AG04449 (cell line): Measurements from ENCODE around the gene THRA.

Experiments
- CTCF ChIA-PET: fragments of 350-600 bp; formaldehyde crosslinking; extraction: SDS; loops from one replicate; lab custom pipeline; 2021; ENCODE audit warnings: antibody characterized with exemption; lab: Yijun Ruan, JAX
- POLR2A ChIA-PET: fragments of 400-600, 350-600 bp; formaldehyde crosslinking; extraction: SDS; loops from one replicate; lab custom pipeline; 2020; ENCODE audit warnings: antibody characterized with exemption, inconsistent platforms; lab: Yijun Ruan, JAX
- DNase-seq: peaks from one replicate; pipeline ENCODE4 v3.0.0-alpha.2; 2010; ENCODE audit warnings: low read depth, low spot score
- H3K4me3 ChIP-seq: 2 replicates; pipeline ENCODE4 v1.5.1; 2011; ENCODE audit warnings: low read depth, mild to moderate bottlenecking, control low read depth, low read length
- TF ChIP-seq, protein P1 (sequence below): IDR thresholded peaks from one replicate; pipeline ENCODE4 v1.5.1; 2011; ENCODE audit warnings: mild to moderate bottlenecking, moderate library complexity, low read length, control low read depth, inconsistent platforms; ENCODE audit not compliant: insufficient read depth; ENCODE audit errors: missing control alignments

The THRA gene

GRCh38 chr17:40026816-40027613 lies 35.8 kb upstream of the THRA start:
- TF ChIP-seq, protein P1, sequence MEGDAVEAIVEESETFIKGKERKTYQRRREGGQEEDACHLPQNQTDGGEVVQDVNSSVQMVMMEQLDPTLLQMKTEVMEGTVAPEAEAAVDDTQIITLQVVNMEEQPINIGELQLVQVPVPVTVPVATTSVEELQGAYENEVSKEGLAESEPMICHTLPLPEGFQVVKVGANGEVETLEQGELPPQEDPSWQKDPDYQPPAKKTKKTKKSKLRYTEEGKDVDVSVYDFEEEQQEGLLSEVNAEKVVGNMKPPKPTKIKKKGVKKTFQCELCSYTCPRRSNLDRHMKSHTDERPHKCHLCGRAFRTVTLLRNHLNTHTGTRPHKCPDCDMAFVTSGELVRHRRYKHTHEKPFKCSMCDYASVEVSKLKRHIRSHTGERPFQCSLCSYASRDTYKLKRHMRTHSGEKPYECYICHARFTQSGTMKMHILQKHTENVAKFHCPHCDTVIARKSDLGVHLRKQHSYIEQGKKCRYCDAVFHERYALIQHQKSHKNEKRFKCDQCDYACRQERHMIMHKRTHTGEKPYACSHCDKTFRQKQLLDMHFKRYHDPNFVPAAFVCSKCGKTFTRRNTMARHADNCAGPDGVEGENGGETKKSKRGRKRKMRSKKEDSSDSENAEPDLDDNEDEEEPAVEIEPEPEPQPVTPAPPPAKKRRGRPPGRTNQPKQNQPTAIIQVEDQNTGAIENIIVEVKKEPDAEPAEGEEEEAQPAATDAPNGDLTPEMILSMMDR = peak; percentile 95
- no peak overlapping the region for H3K4me3 ChIP-seq
- CTCF ChIA-PET = interaction anchor here (0.5 to 17.3 kb wide), 59 partner anchors 10 to 192 kb away, joined by 3 to 325 read pairs (median 5); partner anchors contain the start of genes CSF3, MED24, NR1D1 and PSMD3
- no peak for DNase-seq
- POLR2A ChIA-PET = no interaction called here

GRCh38 chr17:40027614-40028012 lies 35.2 kb upstream of the THRA start:
- ChIA-PET CTCF (interaction anchor here (0.8 to 17.3 kb wide), 40 partner anchors 9 to 191 kb away, joined by 3 to 325 read pairs (median 6); partner anchors contain the start of genes CSF3, MED24, NR1D1 and PSMD3), POLR2A (no interaction called here)
- no peak for DNase-seq
- TF ChIP-seq, protein P1 = no peak
- no peak overlapping the region for H3K4me3 ChIP-seq

- no peak overlapping the region for H3K4me3 ChIP-seq
- TF ChIP-seq, protein P1 = no peak
- POLR2A ChIA-PET = interaction anchor here (0.7 kb wide), 1 partner anchor 25 kb away, joined by 3 read pairs; no protein-coding TSS in a partner anchor
- DNase-seq = no peak
- CTCF ChIA-PET = interaction anchor here (0.9 to 17.3 kb wide), 19 partner anchors 8 to 190 kb away, joined by 3 to 325 read pairs (median 14); partner anchors contain the start of genes CSF3, MED24, NR1D1 and THRA
These were observed 34.2 kb upstream of the THRA start for GRCh38 chr17:40028595-40028994.

DNA sequence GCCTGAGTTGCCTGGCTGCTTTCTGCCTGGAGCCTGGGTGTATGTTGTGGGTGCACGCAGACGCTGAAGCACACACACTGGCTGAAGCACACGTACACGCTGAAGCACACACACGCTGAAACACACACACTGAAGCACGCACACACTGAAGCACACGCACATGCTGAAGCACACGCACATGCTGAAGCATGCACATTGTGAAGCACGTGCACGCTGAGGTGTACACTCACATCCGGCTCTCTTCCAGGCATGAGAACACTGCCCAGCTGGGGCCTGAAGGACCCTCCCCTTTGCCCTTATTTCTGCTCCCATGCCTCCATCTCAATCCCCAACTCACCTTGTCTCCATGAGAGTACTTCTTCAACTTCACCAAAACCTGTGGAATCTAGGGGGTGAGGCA lies 31.1 kb upstream of the THRA start:
- ChIA-PET POLR2A (no interaction called here), CTCF (interaction anchor here (1.2 to 17.3 kb wide), 3 partner anchors 19 to 44 kb away, joined by 3 to 325 read pairs (median 7); partner anchors contain the start of gene CSF3)
- TF ChIP-seq, protein P1 = no peak
- no peak overlapping the region for H3K4me3 ChIP-seq
- DNase-seq = no peak

DNA sequence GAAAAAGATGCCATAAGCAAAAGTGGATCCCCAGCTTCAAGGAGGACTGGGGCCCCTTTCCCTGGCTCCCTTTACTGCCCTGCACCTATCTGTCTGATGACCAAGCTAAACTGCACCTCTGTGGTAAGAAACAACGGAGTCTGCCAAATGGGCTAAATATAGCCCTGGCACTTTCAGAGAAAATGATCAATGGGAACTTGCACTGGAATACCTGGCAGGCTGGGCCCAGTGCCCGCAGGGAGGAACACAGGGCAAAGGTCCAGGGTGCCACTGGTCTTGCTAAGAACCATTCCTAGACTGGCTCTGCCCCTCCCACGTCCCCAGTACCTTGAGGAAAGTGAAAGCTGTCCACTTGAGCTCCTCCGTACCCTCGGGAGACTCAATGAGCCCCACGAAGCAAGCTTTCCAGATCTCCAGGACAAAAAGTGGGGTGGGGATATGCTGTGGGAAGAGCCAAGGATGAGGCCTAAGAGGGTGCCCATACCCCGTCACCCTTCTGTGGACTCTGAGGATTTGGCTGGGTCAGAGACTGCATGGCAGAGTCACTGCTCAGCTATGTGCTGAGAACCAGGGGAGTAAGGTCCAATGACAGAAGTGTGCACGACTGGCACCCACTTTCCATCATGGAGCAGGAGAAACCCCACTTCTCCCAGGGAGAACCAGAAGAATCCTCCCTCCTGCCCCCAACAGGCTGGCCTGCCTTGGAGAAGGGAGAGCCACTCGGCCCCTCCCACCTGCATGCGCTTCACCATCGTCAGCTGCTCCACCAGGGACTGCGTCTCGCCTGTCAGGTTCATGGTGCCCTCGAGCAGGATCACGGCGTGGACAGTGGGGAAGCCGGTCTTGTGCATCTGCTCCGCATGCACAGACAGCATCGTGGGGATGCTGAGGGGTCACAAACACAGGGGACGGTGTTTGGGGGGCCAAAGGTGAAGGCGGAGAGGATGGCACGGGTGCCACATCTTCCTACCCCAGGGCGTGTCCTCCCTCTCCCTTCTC lies 30.1 kb upstream of the THRA start:
- DNase-seq = no peak
- POLR2A ChIA-PET = no interaction called here
- TF ChIP-seq, protein P1 = no peak
- CTCF ChIA-PET = interaction anchor here (0.8 to 17.3 kb wide), 8 partner anchors 6 to 43 kb away, joined by 3 to 325 read pairs (median 6); partner anchors contain the start of genes CSF3 and MED24
- H3K4me3 ChIP-seq = no peak overlapping the region
